ENCODE data around the gene SV2C.

SV2C gene

GRCh38 chr5:76165711-76166374 is 82.7 kb downstream of the SV2C start:
- H3K36me3 ChIP-seq (ENCODE audit: insufficient read depth, low read length), result no peaks in the 10 kb centered on the region
- H3K27ac ChIP-seq (ENCODE audit: low read length), result no peak overlapping the region
- H3K9ac ChIP-seq (ENCODE audit: low read depth, low read length), result no peak overlapping the region
- H3K27me3 ChIP-seq (ENCODE audit: insufficient read depth, low read length, poor library complexity), result no peaks in the 10 kb centered on the region
- H2AFZ ChIP-seq (ENCODE audit: low read depth, low read length), result no peak overlapping the region
- H3K4me2 ChIP-seq (ENCODE audit: insufficient read depth, low read length), result no peak overlapping the region
- no peaks in the 10 kb centered on the region for H3K4me1 ChIP-seq (ENCODE audit: insufficient read depth, low read length)
- no peak for DNase-seq
- TF ChIP-seq CTCF (IDR thresholded peaks at IDR 0.05; ENCODE audit: borderline replicate concordance, extremely low read depth, low read length, poor library complexity, severe bottlenecking) (no peak), EZH2 (IDR thresholded peaks at IDR 0.05; ENCODE audit: borderline replicate concordance, low read depth, low read length, severe bottlenecking) (no peak)
- H3K4me3 ChIP-seq (ENCODE audit: low read depth in 1 of 2, low read length in 2 of 2), result no peak overlapping the region
- no peaks in the 10 kb centered on the region for H3K79me2 ChIP-seq (ENCODE audit: insufficient read depth, low read length)
- ATAC-seq (ENCODE audit: insufficient read depth, low read depth), result no peak
- H3K9me3 ChIP-seq (ENCODE audit: insufficient read depth, low read length, severe bottlenecking), result no peaks in the 10 kb centered on the region
- H4K20me1 ChIP-seq (ENCODE audit: insufficient read depth, low read length), result no peaks in the 10 kb centered on the region

GRCh38 chr5:76166886-76167576 is 83.8 kb downstream of the SV2C start:
- Histone ChIP-seq H3K4me3 (ENCODE audit: low read depth in 1 of 2, low read length in 2 of 2) (no peak overlapping the region), H3K9me3 (ENCODE audit: insufficient read depth, low read length, severe bottlenecking) (no peaks in the 10 kb centered on the region), H3K4me1 (ENCODE audit: insufficient read depth, low read length) (no peaks in the 10 kb centered on the region), H2AFZ (ENCODE audit: low read depth, low read length) (no peak overlapping the region), H3K79me2 (ENCODE audit: insufficient read depth, low read length) (no peaks in the 10 kb centered on the region), H3K9ac (ENCODE audit: low read depth, low read length) (no peak overlapping the region), H3K36me3 (ENCODE audit: insufficient read depth, low read length) (no peaks in the 10 kb centered on the region), H4K20me1 (ENCODE audit: insufficient read depth, low read length) (no peaks in the 10 kb centered on the region), H3K4me2 (ENCODE audit: insufficient read depth, low read length) (no peak overlapping the region), H3K27ac (ENCODE audit: low read length) (no peak overlapping the region), H3K27me3 (ENCODE audit: insufficient read depth, low read length, poor library complexity) (no peaks in the 10 kb centered on the region)
- no peak for TF ChIP-seq EZH2 (IDR thresholded peaks at IDR 0.05; ENCODE audit: borderline replicate concordance, low read depth, low read length, severe bottlenecking)
- TF ChIP-seq CTCF (IDR thresholded peaks at IDR 0.05; ENCODE audit: borderline replicate concordance, extremely low read depth, low read length, poor library complexity, severe bottlenecking), result no peak
- ATAC-seq (ENCODE audit: insufficient read depth, low read depth) (no peak), DNase-seq (no peak)

GRCh38 chr5:76169146-76169905 is 86.1 kb downstream of the SV2C start:
- Histone ChIP-seq H3K4me1 (ENCODE audit: insufficient read depth, low read length) (no peaks in the 10 kb centered on the region), H3K4me2 (ENCODE audit: insufficient read depth, low read length) (no peak overlapping the region), H3K27me3 (ENCODE audit: insufficient read depth, low read length, poor library complexity) (no peaks in the 10 kb centered on the region), H3K79me2 (ENCODE audit: insufficient read depth, low read length) (no peaks in the 10 kb centered on the region), H3K27ac (ENCODE audit: low read length) (no peak overlapping the region), H3K4me3 (ENCODE audit: low read depth in 1 of 2, low read length in 2 of 2) (no peak overlapping the region), H3K9me3 (ENCODE audit: insufficient read depth, low read length, severe bottlenecking) (no peaks in the 10 kb centered on the region), H2AFZ (ENCODE audit: low read depth, low read length) (no peak overlapping the region), H3K36me3 (ENCODE audit: insufficient read depth, low read length) (no peaks in the 10 kb centered on the region), H4K20me1 (ENCODE audit: insufficient read depth, low read length) (no peaks in the 10 kb centered on the region), H3K9ac (ENCODE audit: low read depth, low read length) (no peak overlapping the region)
- TF ChIP-seq EZH2 (IDR thresholded peaks at IDR 0.05; ENCODE audit: borderline replicate concordance, low read depth, low read length, severe bottlenecking) (no peak), CTCF (IDR thresholded peaks at IDR 0.05; ENCODE audit: borderline replicate concordance, extremely low read depth, low read length, poor library complexity, severe bottlenecking) (no peak)
- ATAC-seq (ENCODE audit: insufficient read depth, low read depth) (no peak), DNase-seq (no peak)
